Neuron (in vitro differentiated cells): ENCODE results near the gene KDM3A.

Experiments
- H2AFZ ChIP-seq: one replicate; pipeline ENCODE4 v1.6.1; 2013; ENCODE audit warnings: low read depth, mild to moderate bottlenecking, inconsistent platforms, low read length, moderate library complexity
- H3K27me3 ChIP-seq: one replicate; pipeline ENCODE4 v1.6.1; 2013; ENCODE audit warnings: low read length; ENCODE audit not compliant: insufficient read depth
- H3K36me3 ChIP-seq: one replicate; pipeline ENCODE4 v1.6.1; 2013; ENCODE audit warnings: low read length; ENCODE audit not compliant: insufficient read depth
- H3K4me1 ChIP-seq: one replicate; pipeline ENCODE4 v1.6.1; 2013; ENCODE audit warnings: low read length; ENCODE audit not compliant: insufficient read depth
- H3K4me3 ChIP-seq: 2 replicates; pipeline ENCODE4 v1.5.1; 2013; ENCODE audit warnings: mild to moderate bottlenecking, low read length, moderate library complexity
- H3K9me3 ChIP-seq: one replicate; pipeline ENCODE4 v1.6.1; 2013; ENCODE audit warnings: low read length

The KDM3A gene, protein sequence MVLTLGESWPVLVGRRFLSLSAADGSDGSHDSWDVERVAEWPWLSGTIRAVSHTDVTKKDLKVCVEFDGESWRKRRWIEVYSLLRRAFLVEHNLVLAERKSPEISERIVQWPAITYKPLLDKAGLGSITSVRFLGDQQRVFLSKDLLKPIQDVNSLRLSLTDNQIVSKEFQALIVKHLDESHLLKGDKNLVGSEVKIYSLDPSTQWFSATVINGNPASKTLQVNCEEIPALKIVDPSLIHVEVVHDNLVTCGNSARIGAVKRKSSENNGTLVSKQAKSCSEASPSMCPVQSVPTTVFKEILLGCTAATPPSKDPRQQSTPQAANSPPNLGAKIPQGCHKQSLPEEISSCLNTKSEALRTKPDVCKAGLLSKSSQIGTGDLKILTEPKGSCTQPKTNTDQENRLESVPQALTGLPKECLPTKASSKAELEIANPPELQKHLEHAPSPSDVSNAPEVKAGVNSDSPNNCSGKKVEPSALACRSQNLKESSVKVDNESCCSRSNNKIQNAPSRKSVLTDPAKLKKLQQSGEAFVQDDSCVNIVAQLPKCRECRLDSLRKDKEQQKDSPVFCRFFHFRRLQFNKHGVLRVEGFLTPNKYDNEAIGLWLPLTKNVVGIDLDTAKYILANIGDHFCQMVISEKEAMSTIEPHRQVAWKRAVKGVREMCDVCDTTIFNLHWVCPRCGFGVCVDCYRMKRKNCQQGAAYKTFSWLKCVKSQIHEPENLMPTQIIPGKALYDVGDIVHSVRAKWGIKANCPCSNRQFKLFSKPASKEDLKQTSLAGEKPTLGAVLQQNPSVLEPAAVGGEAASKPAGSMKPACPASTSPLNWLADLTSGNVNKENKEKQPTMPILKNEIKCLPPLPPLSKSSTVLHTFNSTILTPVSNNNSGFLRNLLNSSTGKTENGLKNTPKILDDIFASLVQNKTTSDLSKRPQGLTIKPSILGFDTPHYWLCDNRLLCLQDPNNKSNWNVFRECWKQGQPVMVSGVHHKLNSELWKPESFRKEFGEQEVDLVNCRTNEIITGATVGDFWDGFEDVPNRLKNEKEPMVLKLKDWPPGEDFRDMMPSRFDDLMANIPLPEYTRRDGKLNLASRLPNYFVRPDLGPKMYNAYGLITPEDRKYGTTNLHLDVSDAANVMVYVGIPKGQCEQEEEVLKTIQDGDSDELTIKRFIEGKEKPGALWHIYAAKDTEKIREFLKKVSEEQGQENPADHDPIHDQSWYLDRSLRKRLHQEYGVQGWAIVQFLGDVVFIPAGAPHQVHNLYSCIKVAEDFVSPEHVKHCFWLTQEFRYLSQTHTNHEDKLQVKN (N-terminal part only)

GRCh38 chr2:86440631-86441391, at the start of gene KDM3A:
Gene KDM3A, plus strand, starts transcription at chr2:86441371. Its CDS starts 677 bp downstream, at chr2:86442048.
- peaks cover 4% of the 10 kb centered on the region for H3K27me3 ChIP-seq
- peaks cover 5% of the 10 kb centered on the region for H3K9me3 ChIP-seq
- H3K4me3 ChIP-seq = peak within 1 kb of the TSS; percentile 87

GRCh38 chr2:86392873-86393518, 48.2 kb upstream of the KDM3A start:
- no peaks in the 10 kb centered on the region for H3K36me3 ChIP-seq
- no peak overlapping the region for H2AFZ ChIP-seq
- peaks cover 2% of the 10 kb centered on the region for H3K4me1 ChIP-seq
- no peaks in the 10 kb centered on the region for H3K9me3 ChIP-seq
- H3K4me3 ChIP-seq = no peak overlapping the region
- H3K27me3 ChIP-seq = no peaks in the 10 kb centered on the region

More at GRCh38 chr2:86440631-86441391, at the start of gene KDM3A:
- Histone ChIP-seq H2AFZ (peak within 1 kb of the TSS; percentile 83), H3K4me1 (peaks cover 13% of the 10 kb centered on the region), H3K36me3 (peaks cover 18% of the 10 kb centered on the region)

- Histone ChIP-seq H3K27me3 (no peaks in the 10 kb centered on the region), H3K4me1 (peaks cover 2% of the 10 kb centered on the region), H3K9me3 (no peaks in the 10 kb centered on the region), H2AFZ (no peak overlapping the region), H3K36me3 (no peaks in the 10 kb centered on the region), H3K4me3 (no peak overlapping the region)
Observed at GRCh38 chr2:86393521-86394491, 47.4 kb upstream of the KDM3A start.

- H2AFZ ChIP-seq = no peak overlapping the region
- H3K4me3 ChIP-seq = no peak overlapping the region
- peaks cover 2% of the 10 kb centered on the region for H3K4me1 ChIP-seq
- H3K27me3 ChIP-seq = no peaks in the 10 kb centered on the region
- no peaks in the 10 kb centered on the region for H3K9me3 ChIP-seq
- H3K36me3 ChIP-seq = no peaks in the 10 kb centered on the region
Observed at GRCh38 chr2:86396291-86396785, 44.8 kb upstream of the KDM3A start.

DNA sequence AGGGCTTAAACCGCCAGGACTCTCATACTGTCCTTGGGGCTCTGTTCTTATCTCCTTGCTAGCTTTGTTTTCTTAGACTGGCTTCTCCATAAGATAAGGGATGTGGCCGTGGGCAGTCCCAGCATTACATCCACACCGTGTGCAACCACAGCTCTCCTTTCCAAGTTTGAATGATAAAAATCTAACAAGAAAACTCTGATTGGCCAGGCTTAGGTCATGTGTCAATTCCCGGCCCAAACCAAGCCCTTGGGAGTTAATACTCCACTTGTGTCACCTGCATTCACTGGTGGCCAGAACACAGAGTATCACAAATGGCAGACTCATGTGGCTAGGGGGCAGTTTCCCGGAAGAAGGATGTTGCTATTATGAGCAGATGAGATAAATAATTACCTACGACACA, 43.2 kb upstream of the KDM3A start:
- no peaks in the 10 kb centered on the region for H3K9me3 ChIP-seq
- no peaks in the 10 kb centered on the region for H3K27me3 ChIP-seq
- H2AFZ ChIP-seq = no peak overlapping the region
- H3K36me3 ChIP-seq = no peaks in the 10 kb centered on the region
- H3K4me3 ChIP-seq = no peak overlapping the region
- H3K4me1 ChIP-seq = peaks cover 2% of the 10 kb centered on the region

GRCh38 chr2:86398500-86399474, 42.4 kb upstream of the KDM3A start:
- no peaks in the 10 kb centered on the region for H3K4me1 ChIP-seq
- H2AFZ ChIP-seq = no peak overlapping the region
- H3K4me3 ChIP-seq = no peak overlapping the region
- no peaks in the 10 kb centered on the region for H3K9me3 ChIP-seq
- no peaks in the 10 kb centered on the region for H3K27me3 ChIP-seq
- no peaks in the 10 kb centered on the region for H3K36me3 ChIP-seq

GRCh38 chr2:86400321-86400720, 40.9 kb upstream of the KDM3A start:
- H3K27me3 ChIP-seq = no peaks in the 10 kb centered on the region
- H2AFZ ChIP-seq = no peak overlapping the region
- H3K4me1 ChIP-seq = no peaks in the 10 kb centered on the region
- no peaks in the 10 kb centered on the region for H3K36me3 ChIP-seq
- H3K4me3 ChIP-seq = no peak overlapping the region
- no peaks in the 10 kb centered on the region for H3K9me3 ChIP-seq

- H3K4me3 ChIP-seq = no peak overlapping the region
Observed at GRCh38 chr2:86410581-86410980, 30.6 kb upstream of the KDM3A start.

DNA sequence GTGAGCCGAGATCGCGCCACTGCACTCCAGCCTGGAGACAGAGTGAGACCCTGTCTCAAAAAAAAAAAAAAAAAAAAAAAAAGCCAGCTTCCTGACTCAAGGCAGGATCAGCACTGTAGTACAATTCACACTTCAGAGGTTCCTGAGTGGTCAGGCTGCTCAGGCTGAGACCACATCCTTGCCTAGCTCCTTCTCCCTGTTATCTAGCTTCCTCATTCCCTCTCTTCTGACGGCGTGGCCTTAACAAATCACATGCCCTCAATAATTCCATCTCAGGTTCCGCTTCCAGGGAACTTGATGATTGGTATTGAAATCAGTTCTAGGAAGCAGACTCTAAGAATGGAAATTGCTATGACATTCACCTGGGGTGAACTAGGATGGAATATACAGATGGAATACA, 29.8 kb upstream of the KDM3A start:
- H2AFZ ChIP-seq = no peak overlapping the region
- H3K4me1 ChIP-seq = peaks cover 9% of the 10 kb centered on the region
- peaks cover 5% of the 10 kb centered on the region for H3K27me3 ChIP-seq
- no peaks in the 10 kb centered on the region for H3K36me3 ChIP-seq
- no peak overlapping the region for H3K4me3 ChIP-seq
- no peaks in the 10 kb centered on the region for H3K9me3 ChIP-seq

More at GRCh38 chr2:86410581-86410980, 30.6 kb upstream of the KDM3A start:
- no peaks in the 10 kb centered on the region for H3K36me3 ChIP-seq
- H3K4me1 ChIP-seq = peaks cover 8% of the 10 kb centered on the region
- no peaks in the 10 kb centered on the region for H3K9me3 ChIP-seq
- H2AFZ ChIP-seq = no peak overlapping the region
- peaks cover 5% of the 10 kb centered on the region for H3K27me3 ChIP-seq

DNA sequence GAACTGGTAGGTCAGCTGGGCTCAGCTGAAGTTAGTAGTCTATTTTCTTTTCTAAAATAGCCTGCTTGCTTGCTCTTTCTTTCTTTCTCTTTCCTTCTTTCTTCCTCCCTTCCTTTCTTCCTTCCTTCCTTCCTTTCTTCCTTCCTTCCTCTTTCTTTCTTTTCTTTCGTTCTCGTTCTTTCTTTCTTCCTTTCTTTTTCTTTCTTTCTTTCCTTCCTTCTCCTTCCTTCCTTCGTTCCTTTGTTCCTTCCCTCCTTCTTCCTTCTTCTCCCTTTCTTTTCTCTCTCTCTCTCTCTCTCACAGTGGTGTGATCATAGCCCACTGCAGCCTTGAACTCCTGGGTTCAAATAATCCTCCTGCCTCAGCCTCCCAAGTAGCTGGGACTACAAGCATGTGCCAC, 29.2 kb upstream of the KDM3A start:
- Histone ChIP-seq H3K9me3 (no peaks in the 10 kb centered on the region), H2AFZ (no peak overlapping the region), H3K27me3 (peaks cover 5% of the 10 kb centered on the region), H3K36me3 (no peaks in the 10 kb centered on the region), H3K4me1 (peaks cover 9% of the 10 kb centered on the region), H3K4me3 (no peak overlapping the region)
